GM12892 (cell line): ENCODE data around the gene CCDC28B.

Experiments
- DNase-seq: peaks from one replicate; pipeline ENCODE4 v3.0.0; 2011; ENCODE audit not compliant: insufficient read length
- FAIRE-seq: peaks from 2 replicates; lab custom pipeline; 2011; peaks lifted over from hg19 to GRCh38; lab: Jason Lieb, UNC
- POLR2A ChIP-seq: IDR thresholded peaks from 2 replicates; pipeline ENCODE4 v1.6.1; 2011; ENCODE audit warnings: low read depth, low read length, control low read depth
- POLR2AphosphoS5 ChIP-seq: IDR thresholded peaks from 2 replicates; pipeline ENCODE4 v1.6.1; 2011; ENCODE audit warnings: low read depth, low read length, control low read depth
- TAF1 ChIP-seq: IDR thresholded peaks from 2 replicates; pipeline ENCODE4 v1.6.1; 2011; ENCODE audit warnings: low read depth, mild to moderate bottlenecking, control low read depth, low read length, borderline replicate concordance

CCDC28B gene

GRCh38 chr1:32195972-32196823, 4.2 kb upstream of the CCDC28B start:
- FAIRE-seq = no peak
- no peak for DNase-seq
- TF ChIP-seq POLR2AphosphoS5 (peak; percentile 27; the same call in 1 of the 2 replicates), TAF1 (no peak), POLR2A (no peak)

- DNase-seq (no peak), FAIRE-seq (no peak)
- TF ChIP-seq POLR2A (no peak), TAF1 (no peak), POLR2AphosphoS5 (no peak; the same call in 1 of the 2 replicates)
Measured at GRCh38 chr1:32197074-32197473, 3.3 kb upstream of the CCDC28B start.

GRCh38 chr1:32197837-32198236, 2.6 kb upstream of the CCDC28B start:
- TF ChIP-seq TAF1 (no peak), POLR2A (no peak), POLR2AphosphoS5 (no peak)
- DNase-seq (no peak), FAIRE-seq (no peak)

- FAIRE-seq (no peak), DNase-seq (no peak)
- TF ChIP-seq POLR2AphosphoS5 (no peak; the same call in none of the 2 replicates), POLR2A (peak; percentile 45)
Measured at GRCh38 chr1:32198237-32199042, 2.0 kb upstream of the CCDC28B start.

GRCh38 chr1:32199043-32199716, 1.2 kb upstream of the CCDC28B start:
- FAIRE-seq (no peak), DNase-seq (no peak)
- TF ChIP-seq TAF1 (no peak), POLR2A (no peak; the same call in 1 of the 2 replicates), POLR2AphosphoS5 (no peak; the same call in 1 of the 2 replicates)

GRCh38 chr1:32199717-32200072, 700 bp upstream of the CCDC28B start:
- no peak for DNase-seq
- FAIRE-seq = peak; percentile 40
- TF ChIP-seq TAF1 = no peak
- no peak for TF ChIP-seq POLR2A
- TF ChIP-seq POLR2AphosphoS5 = no peak

GRCh38 chr1:32201011-32201855, 838 bp downstream of the CCDC28B start:
- peak; percentile 69 for DNase-seq
- peak; percentile 90 for FAIRE-seq
- TF ChIP-seq POLR2A = peak; percentile 63; the same call in 1 of the 2 replicates
- TF ChIP-seq TAF1 = no peak
- no peak for TF ChIP-seq POLR2AphosphoS5

- FAIRE-seq (no peak), DNase-seq (no peak)
- TF ChIP-seq POLR2AphosphoS5 (no peak), POLR2A (no peak), TAF1 (no peak)
Measured at GRCh38 chr1:32204943-32205361, 4.6 kb downstream of the CCDC28B start.

- peak; percentile 95 for DNase-seq
- peak; percentile 77; the same call in 1 of the 2 replicates for TF ChIP-seq POLR2A
- peak; percentile 81 for TF ChIP-seq POLR2AphosphoS5
- no peak for TF ChIP-seq TAF1
- FAIRE-seq = peak; percentile 97
Measured at GRCh38 chr1:32205401-32206370, 5.3 kb downstream of the CCDC28B start, which contains the start of gene IQCC. Gene IQCC, plus strand, starts transcription at chr1:32205671. Its CDS starts 11 bp downstream, at chr1:32205682.
